ENCODE data around the gene SLC12A3.

DNA sequence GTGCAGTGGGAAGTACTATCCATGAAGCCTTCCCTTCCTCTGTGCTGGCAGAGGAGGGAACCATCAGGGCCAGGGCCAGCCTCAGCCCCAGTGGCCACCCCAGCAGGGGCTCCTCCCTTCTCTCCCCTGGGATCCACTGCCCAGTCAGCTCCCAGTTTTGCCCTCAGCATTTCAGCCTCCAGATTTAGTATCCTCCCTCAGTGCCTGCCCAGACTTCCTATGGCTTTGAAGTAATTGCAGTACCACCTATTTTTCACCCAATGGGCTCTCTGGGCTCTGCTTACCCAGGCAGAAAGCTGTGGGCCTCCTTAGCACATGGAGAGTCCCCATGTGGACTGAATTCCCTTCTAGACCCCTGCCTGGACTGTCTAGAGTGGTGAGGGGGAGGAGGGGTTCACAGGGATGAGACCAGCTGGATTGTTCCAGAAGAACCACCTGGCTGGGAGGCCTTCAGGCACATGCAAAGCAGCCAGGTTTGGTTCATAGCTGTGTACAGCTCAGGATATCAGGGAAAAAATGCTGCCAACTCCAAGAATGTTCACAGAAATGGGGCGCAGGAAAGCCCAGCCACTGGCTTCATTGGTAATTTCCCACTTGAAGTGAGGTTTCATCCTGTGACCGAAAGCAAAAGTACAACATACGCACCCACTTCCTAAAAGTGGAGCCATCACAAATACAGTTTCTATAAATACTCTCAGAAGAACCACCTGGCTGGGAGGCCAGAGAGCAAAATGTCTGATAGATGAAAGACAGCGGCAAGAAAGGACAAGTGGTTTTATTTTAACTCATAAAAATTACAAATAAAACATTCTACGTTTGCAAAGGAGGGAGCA lies 51.8 kb downstream of the SLC12A3 start:
- TF ChIP-seq, protein P1, sequence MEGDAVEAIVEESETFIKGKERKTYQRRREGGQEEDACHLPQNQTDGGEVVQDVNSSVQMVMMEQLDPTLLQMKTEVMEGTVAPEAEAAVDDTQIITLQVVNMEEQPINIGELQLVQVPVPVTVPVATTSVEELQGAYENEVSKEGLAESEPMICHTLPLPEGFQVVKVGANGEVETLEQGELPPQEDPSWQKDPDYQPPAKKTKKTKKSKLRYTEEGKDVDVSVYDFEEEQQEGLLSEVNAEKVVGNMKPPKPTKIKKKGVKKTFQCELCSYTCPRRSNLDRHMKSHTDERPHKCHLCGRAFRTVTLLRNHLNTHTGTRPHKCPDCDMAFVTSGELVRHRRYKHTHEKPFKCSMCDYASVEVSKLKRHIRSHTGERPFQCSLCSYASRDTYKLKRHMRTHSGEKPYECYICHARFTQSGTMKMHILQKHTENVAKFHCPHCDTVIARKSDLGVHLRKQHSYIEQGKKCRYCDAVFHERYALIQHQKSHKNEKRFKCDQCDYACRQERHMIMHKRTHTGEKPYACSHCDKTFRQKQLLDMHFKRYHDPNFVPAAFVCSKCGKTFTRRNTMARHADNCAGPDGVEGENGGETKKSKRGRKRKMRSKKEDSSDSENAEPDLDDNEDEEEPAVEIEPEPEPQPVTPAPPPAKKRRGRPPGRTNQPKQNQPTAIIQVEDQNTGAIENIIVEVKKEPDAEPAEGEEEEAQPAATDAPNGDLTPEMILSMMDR (conservative IDR thresholded peaks at IDR 0.05; ENCODE audit: low read length) = no peak
- TF ChIP-seq EZH2phosphoT487 (IDR thresholded peaks at IDR 0.05; ENCODE audit: borderline replicate concordance) = no peak
